SU-DHL-6 (cell line): ENCODE results near the gene ARHGEF4.

ENCODE experiments used
- CTCF ChIP-seq: fragments of 200-600 bp; sonication (generic); IDR thresholded peaks from one replicate; pipeline ENCODE4 v1.5.1; 2017; ENCODE audit warnings: antibody characterized with exemption, mild to moderate bottlenecking, low read length, moderate library complexity; ENCODE audit not compliant: insufficient read depth, poor library complexity, severe bottlenecking
- EZH2phosphoT487 ChIP-seq: fragments of 200-600 bp; sonication (generic), shearing (Covaris generic); conservative IDR thresholded peaks from 2 replicates; pipeline ENCODE4 v1.6.1; 2018; ENCODE audit warnings: mild to moderate bottlenecking, antibody characterized with exemption, low read length, moderate library complexity, mixed read lengths

DNA sequence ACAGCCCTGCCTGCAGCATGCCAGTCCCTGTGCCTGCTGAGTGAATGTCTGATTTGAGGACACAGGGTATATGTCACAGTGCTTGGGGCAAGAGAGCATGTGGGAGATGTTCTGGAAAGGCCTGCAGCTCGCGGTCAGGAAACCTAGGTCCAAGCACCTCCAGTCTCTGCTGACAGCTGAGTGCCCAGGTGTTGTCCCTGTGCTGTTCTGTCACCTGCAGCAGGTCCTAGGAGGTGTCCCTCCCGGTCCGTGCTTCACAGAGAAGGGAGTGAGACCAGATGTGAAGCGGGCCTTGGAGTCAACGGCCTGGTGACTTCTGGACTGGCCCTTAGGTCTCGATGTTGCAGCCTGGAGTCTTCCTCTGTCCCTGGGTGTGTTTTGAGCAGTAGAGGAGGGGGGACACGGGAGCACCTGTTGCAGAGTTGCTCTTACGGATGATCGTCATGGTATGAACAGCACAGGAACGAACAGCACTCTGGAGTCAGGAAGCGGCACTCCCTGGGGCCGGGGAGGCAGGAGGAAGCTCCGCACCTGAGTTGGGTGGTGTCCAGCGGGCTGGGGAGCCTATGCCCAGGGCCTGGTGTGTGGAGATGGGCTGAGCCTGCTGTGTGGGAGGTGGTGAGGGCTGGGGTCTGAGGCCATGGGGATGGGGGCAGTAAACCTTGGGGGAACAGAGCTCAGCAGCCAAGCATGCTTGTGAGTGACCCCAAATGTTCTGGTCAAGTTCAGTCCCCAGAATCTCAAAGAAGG lies 21.6 kb upstream of the ARHGEF4 start:
- no peak for TF ChIP-seq CTCF
- no peak for TF ChIP-seq EZH2phosphoT487
